Neuronal stem cell (in vitro differentiated cells): ENCODE measurements around the gene CCNDBP1.
"Not testable (repeated sequence)": the region's sequence is repeated elsewhere in the genome, so short reads cannot be mapped to it uniquely, and the experiment has no call there.

Experiments
- DNase-seq: peaks from one replicate; pipeline ENCODE4 v3.0.0-alpha.2; 2013; ENCODE audit warnings: low spot score
- H2AFZ ChIP-seq: one replicate; pipeline ENCODE4 v1.6.1; 2013; ENCODE audit warnings: mild to moderate bottlenecking, low read length, inconsistent platforms
- H2AK5ac ChIP-seq: 2 replicates; pipeline ENCODE4 v1.6.1; 2013; ENCODE audit warnings: low read depth, mild to moderate bottlenecking, inconsistent platforms, low read length, moderate library complexity, mixed read lengths
- H2BK120ac ChIP-seq: 2 replicates; pipeline ENCODE4 v1.6.1; 2013; ENCODE audit warnings: low read depth, mild to moderate bottlenecking, inconsistent platforms, low read length, moderate library complexity, mixed read lengths
- H2BK12ac ChIP-seq: one replicate; pipeline ENCODE4 v1.6.1; 2013; ENCODE audit warnings: low read length, inconsistent platforms
- H2BK15ac ChIP-seq: 2 replicates; pipeline ENCODE4 v1.6.1; 2013; ENCODE audit warnings: mild to moderate bottlenecking, low read length, inconsistent platforms, mixed read lengths
- H2BK5ac ChIP-seq: one replicate; pipeline ENCODE4 v1.6.1; 2013; ENCODE audit warnings: inconsistent platforms, mild to moderate bottlenecking, low read length, moderate library complexity
- H3K14ac ChIP-seq: one replicate; pipeline ENCODE4 v1.6.1; 2013; ENCODE audit warnings: low read length, inconsistent platforms
- H3K18ac ChIP-seq: 2 replicates; pipeline ENCODE4 v1.6.1; 2013; ENCODE audit warnings: low read length, inconsistent platforms
- H3K23ac ChIP-seq: 2 replicates; pipeline ENCODE4 v1.6.1; 2013; ENCODE audit warnings: low read depth, mild to moderate bottlenecking, mixed read lengths, low read length, inconsistent platforms; ENCODE audit not compliant: poor library complexity
- H3K27ac ChIP-seq: replicated peaks from 3 replicates; pipeline ENCODE4 v1.5.1; 2013; ENCODE audit warnings: low read length, inconsistent platforms
- H3K27me3 ChIP-seq, 3 experiments: 2 replicates each; pipeline ENCODE4 v1.6.1; 2013; ENCODE audit warnings: low read length in 3 of 3, mild to moderate bottlenecking in 2 of 3, inconsistent platforms in 1 of 3, low read depth in 1 of 3, mixed read lengths in 1 of 3, moderate library complexity in 1 of 3; ENCODE audit not compliant: control insufficient read depth in 3 of 3, insufficient read depth in 3 of 3
- H3K36me3 ChIP-seq, 2 donors: replicated peaks in 1 of 2; 2 replicates each; pipeline ENCODE4 v1.6.1; 2013; ENCODE audit warnings: low read length in 2 of 2; ENCODE audit not compliant: control insufficient read depth in 2 of 2, insufficient read depth in 2 of 2
- H3K4ac ChIP-seq: 2 replicates; pipeline ENCODE4 v1.6.1; 2013; ENCODE audit warnings: inconsistent platforms, mild to moderate bottlenecking, low read length, moderate library complexity
- H3K4me1 ChIP-seq, 2 donors: 1 replicate in 1 of 2; 2 replicates in 1 of 2; pipeline ENCODE4 v1.6.1; 2013; ENCODE audit warnings: low read length in 2 of 2, low read depth in 1 of 2; ENCODE audit not compliant: control insufficient read depth in 2 of 2, insufficient read depth in 1 of 2
- H3K4me2 ChIP-seq: one replicate; pipeline ENCODE4 v1.6.1; 2013; ENCODE audit warnings: mild to moderate bottlenecking, low read length, inconsistent platforms; ENCODE audit not compliant: insufficient read depth, poor library complexity, severe bottlenecking
- H3K4me3 ChIP-seq, 2 donors: 2 replicates each; pipeline ENCODE4 v1.5.1; 2013; ENCODE audit warnings: low read length in 2 of 2, mild to moderate bottlenecking in 2 of 2, inconsistent platforms in 1 of 2, moderate library complexity in 1 of 2
- H3K79me1 ChIP-seq: one replicate; pipeline ENCODE4 v1.6.1; 2013; ENCODE audit warnings: low read depth, mild to moderate bottlenecking, inconsistent platforms, low read length, moderate library complexity
- H3K9ac ChIP-seq: one replicate; pipeline ENCODE4 v1.6.1; 2013; ENCODE audit warnings: mild to moderate bottlenecking, low read depth, low read length, inconsistent platforms; ENCODE audit not compliant: poor library complexity
- H3K9me3 ChIP-seq, 2 donors: replicated peaks in 1 of 2; 2 replicates each; pipeline versions ENCODE3 to v1.6.1; 2013; ENCODE audit warnings: low read length in 2 of 2, mild to moderate bottlenecking in 2 of 2, inconsistent platforms in 1 of 2, low read depth in 1 of 2, mixed read lengths in 1 of 2, moderate library complexity in 1 of 2; ENCODE audit not compliant: control insufficient read depth in 2 of 2, insufficient read depth in 1 of 2
- H4K8ac ChIP-seq: one replicate; pipeline ENCODE4 v1.6.1; 2013; ENCODE audit warnings: low read depth, mild to moderate bottlenecking, inconsistent platforms, low read length, moderate library complexity
- H4K91ac ChIP-seq: one replicate; pipeline ENCODE4 v1.6.1; 2013; ENCODE audit warnings: low read length, low read depth, mild to moderate bottlenecking, inconsistent platforms; ENCODE audit not compliant: poor library complexity
- WGBS, 2 donors: extraction: QIAGEN DNeasy Blood & Tissue Kit; methylation state at CpG; one replicate each; pipeline ENCODE4 v1.1.7; 2013; ENCODE audit warnings: missing lambda C conversion rate in 2 of 2, mixed read lengths in 1 of 2; ENCODE audit not compliant: insufficient read length in 2 of 2, insufficient replicate concordance in 1 of 2; ENCODE audit errors: extremely low coverage in 2 of 2; 5-methylcytosine and 5-hydroxymethylcytosine counted together

The CCNDBP1 gene

GRCh38 chr15:43194795-43195194 is 9.6 kb downstream of the CCNDBP1 start:
- Histone ChIP-seq H2AK5ac (no peak overlapping the region), H3K23ac (no peak overlapping the region), H3K4me2 (no peak overlapping the region), H4K8ac (no peak overlapping the region), H3K4me1 (no peaks in the 10 kb centered on the region), H2BK120ac (no peak overlapping the region), H2BK15ac (no peak overlapping the region), H3K27me3 (no peaks in the 10 kb centered on the region), H3K4me3 (no peak overlapping the region), H3K18ac (no peak overlapping the region), H2AFZ (no peak overlapping the region), H3K14ac (no peak overlapping the region), H3K79me1 (peaks cover 3% of the 10 kb centered on the region), H2BK5ac (no peak overlapping the region), H3K27ac (no peak overlapping the region), H3K4ac (no peak overlapping the region), H3K36me3 (peaks cover 8 to 68% of the 10 kb centered on the region in 2 donors), H4K91ac (no peak overlapping the region), H2BK12ac (no peak overlapping the region), H3K9me3 (no peaks in the 10 kb centered on the region), H3K9ac (no peak overlapping the region)
- no CpG with 5 or more reads among the region's 2 CpGs for WGBS, 2 donors
- no peak for DNase-seq

GRCh38 chr15:43196760-43197548 is 11.8 kb downstream of the CCNDBP1 start:
- H2BK15ac ChIP-seq = no peak overlapping the region
- WGBS, 2 donors = no CpG with 5 or more reads among the region's 10 CpGs

GRCh38 chr15:43197773-43198172 is 12.6 kb downstream of the CCNDBP1 start:
- DNase-seq, H2BK5ac ChIP-seq, H2AFZ ChIP-seq, H3K4me1 ChIP-seq, H3K79me1 ChIP-seq, H3K27me3 ChIP-seq, H3K18ac ChIP-seq, H3K9ac ChIP-seq, H2BK15ac ChIP-seq, H2BK12ac ChIP-seq, H4K91ac ChIP-seq, H2BK120ac ChIP-seq, H3K14ac ChIP-seq, H3K27ac ChIP-seq, H2AK5ac ChIP-seq, H3K23ac ChIP-seq, H3K4me2 ChIP-seq, H3K4me3 ChIP-seq, H4K8ac ChIP-seq, H3K4ac ChIP-seq, H3K9me3 ChIP-seq: not testable (repeated sequence)
- H3K36me3 ChIP-seq = peaks cover 6 to 38% of the 10 kb centered on the region in 2 donors
- WGBS, 2 donors = no CpG with 5 or more reads among the region's 3 CpGs

More at GRCh38 chr15:43196760-43197548, 11.8 kb downstream of the CCNDBP1 start:
- Histone ChIP-seq H3K9ac (no peak overlapping the region), H3K36me3 (peaks cover 6 to 46% of the 10 kb centered on the region in 2 donors), H2BK12ac (no peak overlapping the region), H2BK120ac (no peak overlapping the region), H3K4me2 (no peak overlapping the region), H3K4me3 (no peak overlapping the region), H3K4me1 (no peaks in the 10 kb centered on the region), H3K18ac (no peak overlapping the region), H3K27me3 (no peaks in the 10 kb centered on the region), H4K91ac (no peak overlapping the region), H2BK5ac (no peak overlapping the region), H3K4ac (no peak overlapping the region), H2AFZ (no peak overlapping the region), H4K8ac (no peak overlapping the region), H3K79me1 (no peaks in the 10 kb centered on the region), H3K27ac (no peak overlapping the region), H3K14ac (no peak overlapping the region), H3K9me3 (no peaks in the 10 kb centered on the region), H2AK5ac (no peak overlapping the region), H3K23ac (no peak overlapping the region)
- DNase-seq = no peak

GRCh38 chr15:43198556-43198955 is 13.4 kb downstream of the CCNDBP1 start:
- H3K4me3 ChIP-seq, DNase-seq, H3K9me3 ChIP-seq, H3K4ac ChIP-seq, H4K91ac ChIP-seq, H2AK5ac ChIP-seq, H2BK12ac ChIP-seq, H2BK5ac ChIP-seq, H3K4me2 ChIP-seq, H3K18ac ChIP-seq, H3K79me1 ChIP-seq, H3K4me1 ChIP-seq, H2AFZ ChIP-seq, H4K8ac ChIP-seq, H3K27ac ChIP-seq, H3K14ac ChIP-seq, H3K9ac ChIP-seq, H2BK15ac ChIP-seq, H3K27me3 ChIP-seq, H3K23ac ChIP-seq, H2BK120ac ChIP-seq: not testable (repeated sequence)
- WGBS, 2 donors = no CpG with 5 or more reads among the region's 4 CpGs
- H3K36me3 ChIP-seq = peaks cover 3 to 30% of the 10 kb centered on the region in 2 donors
